Measurements from ENCODE around the gene HSP90AB1. TPM values are rescaled to one million over a fixed set of nuclear protein-coding genes. Genes with fewer than 3 reads are reported as not detected.

HSP90AB1 gene
- total and polyA plus RNA-seq, 2 of the 8 experiments (the other 6 are each of a cell fraction or from before 2014, with no cell fraction given): 1,564 to 2,297 TPM

- TF ChIP-seq RAD21 (IDR thresholded peaks at IDR 0.05 in 1 of 2, conservative IDR thresholded peaks at IDR 0.05 in 1 of 2; ENCODE audit: low read depth in 2 of 2, low read length in 2 of 2) (no peak), CBX8 (IDR thresholded peaks at IDR 0.05; ENCODE audit: borderline replicate concordance, low read depth, low read length) (no peak), POU5F1 (IDR thresholded peaks at IDR 0.05; ENCODE audit: low read depth, low read length) (no peak), YY1 (IDR thresholded peaks at IDR 0.05; ENCODE audit: low read depth, low read length) (0 out of 2 replicates have a peak, but pooled peaks have one; percentile 15), RBBP5 (IDR thresholded peaks at IDR 0.05; ENCODE audit: borderline replicate concordance, low read depth, low read length) (peak; percentile 62; the same call in 1 of the 2 replicates), ATF3 (IDR thresholded peaks at IDR 0.05; ENCODE audit: insufficient read depth, low read depth, low read length) (no peak), TBP (IDR thresholded peaks at IDR 0.05; ENCODE audit: low read depth, low read length) (no peak), MAX (IDR thresholded peaks at IDR 0.05) (peak; percentile 85), E2F6 (IDR thresholded peaks at IDR 0.05) (peak; percentile 63), FOSL1 (IDR thresholded peaks at IDR 0.05; ENCODE audit: insufficient read depth, low read depth, low read length) (no peak), RXRA (IDR thresholded peaks at IDR 0.05; ENCODE audit: insufficient read depth, low read depth, low read length) (no peak), EZH2 (IDR thresholded peaks at IDR 0.05; ENCODE audit: low read depth, low read length, severe bottlenecking) (no peak)
These were observed 50.5 kb downstream of the HSP90AB1 start (continued) for GRCh38 chr6:44297063-44298038.
